CD14-positive monocyte (primary cell): Measurements from ENCODE around the gene AFF2. TPM values are rescaled to one million over a fixed set of nuclear protein-coding genes. Genes with fewer than 3 reads are reported as not detected.

Experiments
- DNase-seq, 3 donors: peaks; one replicate each; pipeline ENCODE4 v3.0.0-alpha.2; 2011 to 2022
- H2AFZ ChIP-seq: 2 replicates; pipeline ENCODE4 v1.6.0; 2012; ENCODE audit warnings: mild to moderate bottlenecking, low read depth, low read length, inconsistent platforms; ENCODE audit not compliant: insufficient read depth, poor library complexity, severe bottlenecking
- H3K27ac ChIP-seq, 2 donors: 1 replicate in 1 of 2; 2 replicates in 1 of 2; pipeline ENCODE4 v1.5.1; 2012 to 2013; ENCODE audit warnings: low read length in 2 of 2, control low read depth in 1 of 2, inconsistent platforms in 1 of 2, low read depth in 1 of 2, mild to moderate bottlenecking in 1 of 2
- H3K27me3 ChIP-seq, 2 donors: one replicate each; pipeline versions ENCODE4 v1.6.0 to v1.6.1; 2011 to 2013; ENCODE audit warnings: low read length in 2 of 2; ENCODE audit not compliant: control insufficient read depth in 2 of 2, insufficient read depth in 2 of 2
- H3K36me3 ChIP-seq, 2 donors: replicated peaks in 1 of 2; 1 replicate in 1 of 2; 2 replicates in 1 of 2; pipeline versions ENCODE4 v1.5.1 to v1.6.1; 2012 to 2013; ENCODE audit warnings: low read length in 2 of 2, control low read depth in 1 of 2, inconsistent platforms in 1 of 2, mild to moderate bottlenecking in 1 of 2; ENCODE audit not compliant: insufficient read depth in 2 of 2, control insufficient read depth in 1 of 2
- H3K4me1 ChIP-seq, 2 donors: 1 replicate in 1 of 2; 2 replicates in 1 of 2; pipeline versions ENCODE4 v1.5.1 to v1.6.1; 2012 to 2013; ENCODE audit warnings: low read length in 2 of 2, control low read depth in 1 of 2, inconsistent platforms in 1 of 2, mild to moderate bottlenecking in 1 of 2, moderate library complexity in 1 of 2; ENCODE audit not compliant: insufficient read depth in 2 of 2, control insufficient read depth in 1 of 2
- H3K4me2 ChIP-seq: replicated peaks from 2 replicates; pipeline ENCODE3; 2012; ENCODE audit warnings: low read length, moderate library complexity, mild to moderate bottlenecking; ENCODE audit not compliant: poor library complexity, severe bottlenecking; ENCODE audit errors: extremely low read depth
- H3K4me3 ChIP-seq, 3 experiments: fragments of 200-600 bp in 1 of 3; sonication (generic) in 1 of 3; replicated peaks in 1 of 3; 1 replicate in 2 of 3; 2 replicates in 1 of 3; pipeline ENCODE4 v1.5.1; 2011 to 2013; ENCODE audit warnings: low read length in 3 of 3, mild to moderate bottlenecking in 3 of 3, control low read depth in 2 of 3, low read depth in 2 of 3, inconsistent platforms in 1 of 3, moderate library complexity in 1 of 3
- H3K79me2 ChIP-seq: 2 replicates; pipeline ENCODE4 v1.6.0; 2012; ENCODE audit warnings: mild to moderate bottlenecking, control low read depth, inconsistent platforms, low read length, moderate library complexity; ENCODE audit not compliant: insufficient read depth
- H3K9ac ChIP-seq: 2 replicates; pipeline ENCODE4 v1.6.0; 2017; ENCODE audit warnings: low read length, mild to moderate bottlenecking; ENCODE audit not compliant: insufficient read depth, poor library complexity, severe bottlenecking
- H3K9me3 ChIP-seq, 2 donors: replicated peaks in 1 of 2; 1 replicate in 1 of 2; 2 replicates in 1 of 2; pipeline versions ENCODE4 v1.5.1 to v1.6.1; 2012 to 2013; ENCODE audit warnings: low read length in 2 of 2, control low read depth in 1 of 2; ENCODE audit not compliant: control insufficient read depth in 1 of 2, insufficient read depth in 1 of 2
- H4K20me1 ChIP-seq: 2 replicates; pipeline ENCODE4 v1.6.0; 2012; ENCODE audit warnings: mild to moderate bottlenecking, low read length, control low read depth, moderate library complexity; ENCODE audit not compliant: insufficient read depth
- H3K27ac Mint-ChIP-seq, 7 donors: one replicate each; pipeline ENCODE4 v1.8.0; 2020; ENCODE audit warnings: mild to moderate bottlenecking in 7 of 7, mixed read lengths in 7 of 7, moderate library complexity in 6 of 7, inconsistent platforms in 2 of 7
- H3K27me3 Mint-ChIP-seq, 3 donors: one replicate each; pipeline ENCODE4 v1.8.0; 2021 to 2022; ENCODE audit warnings: low read depth in 3 of 3, mild to moderate bottlenecking in 3 of 3, mixed read lengths in 3 of 3, moderate library complexity in 3 of 3, inconsistent platforms in 1 of 3
- H3K36me3 Mint-ChIP-seq, 2 donors: one replicate each; pipeline ENCODE4 v1.8.0; 2020; ENCODE audit warnings: mixed read lengths in 2 of 2, inconsistent platforms in 1 of 2, mild to moderate bottlenecking in 1 of 2
- H3K4me1 Mint-ChIP-seq: one replicate; pipeline ENCODE4 v1.8.0; 2020; ENCODE audit warnings: mild to moderate bottlenecking, mixed read lengths
- H3K4me3 Mint-ChIP-seq, 2 donors: one replicate each; pipeline ENCODE4 v1.8.0; 2020; ENCODE audit warnings: mild to moderate bottlenecking in 2 of 2, mixed read lengths in 2 of 2, moderate library complexity in 1 of 2
- H3K9me3 Mint-ChIP-seq, 7 donors: one replicate each; pipeline ENCODE4 v1.8.0; 2020 to 2022; ENCODE audit warnings: mixed read lengths in 7 of 7, mild to moderate bottlenecking in 6 of 7, moderate library complexity in 6 of 7, inconsistent platforms in 2 of 7
- WGBS: methylation state at CpG from one replicate; pipeline ENCODE4 v1.1.5; 2013; ENCODE audit warnings: missing lambda C conversion rate; ENCODE audit not compliant: insufficient coverage; 5-methylcytosine and 5-hydroxymethylcytosine counted together
- intact Hi-C, 2 donors: fragments of 100-400 bp; cut with micrococcal nuclease; formaldehyde crosslinking; loops; one replicate each; pipeline versions ENCODE4 v1.15.0 to v1.15.1; 2023
- polyA plus RNA-seq, 3 donors: library from polyadenylated mRNA; depleted of rRNA in 1 of 3; unstranded in 2 of 3; stranded (reverse) in 1 of 3; fragments of 300-500 nt in 2 of 3; fragments of >200 nt in 1 of 3; fragmentation: Illumina TruSeq in 2 of 3; gene quantifications; 1 replicate in 2 of 3; 2 replicates in 1 of 3; pipeline ENCODE4 v1.2.3, GENCODE V29; 2012 to 2021
- TF ChIP-seq, protein P1 (sequence below): fragments of 200-600 bp; IDR thresholded peaks from one replicate; pipeline ENCODE4 v1.8.0; 2022; ENCODE audit warnings: antibody characterized with exemption, mild to moderate bottlenecking

AFF2 gene
- polyA plus RNA-seq, 3 donors = 0.07 to 1.1 (median 0.70) TPM

DNA sequence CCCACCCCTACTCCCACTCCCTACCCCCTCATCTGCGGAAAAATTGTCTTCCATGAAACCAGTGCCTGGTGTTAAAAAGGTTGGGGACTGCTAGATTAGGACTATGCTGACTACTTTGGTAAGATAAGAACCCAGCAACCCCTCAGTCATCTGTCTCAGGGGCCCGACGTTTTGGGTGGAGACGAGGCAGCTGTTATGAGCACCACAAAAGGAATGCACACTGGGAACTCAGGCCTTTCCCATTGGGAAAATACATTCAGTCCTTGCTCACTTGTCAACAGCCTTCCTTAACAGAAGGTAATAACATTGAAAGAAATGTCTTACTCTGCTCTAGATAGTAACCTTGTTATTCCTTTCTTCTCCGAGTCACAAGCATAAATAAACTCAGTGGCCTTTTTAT lies 310.8 kb downstream of the AFF2 start:
- WGBS = 90% methylated on average over 2 of the region's 5 CpGs

DNA sequence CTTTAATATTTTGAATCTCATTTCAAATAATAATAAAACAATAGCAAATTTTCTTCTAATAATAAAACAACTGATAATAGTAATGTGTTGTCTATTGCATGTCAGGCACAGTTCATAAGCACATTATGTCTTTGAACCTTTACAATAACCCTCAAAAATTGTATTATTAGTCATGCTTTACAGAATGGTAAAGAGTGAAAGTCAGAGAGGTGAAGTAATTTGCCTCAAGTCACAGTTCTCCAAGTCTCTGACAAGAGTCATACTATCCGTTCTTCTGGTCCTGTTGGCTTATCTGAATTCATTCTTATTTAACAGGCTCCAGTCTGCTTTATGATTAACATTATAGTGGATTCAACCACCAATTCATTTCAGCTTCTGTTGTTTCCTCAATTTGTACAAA lies 313.0 kb downstream of the AFF2 start:
- no peak overlapping the region for H3K27ac Mint-ChIP-seq
- Histone ChIP-seq H2AFZ (no peak overlapping the region), H3K4me1 (no peaks in the 10 kb centered on the region), H3K4me3 (no peak overlapping the region), H3K36me3 (no peaks in the 10 kb centered on the region), H4K20me1 (no peaks in the 10 kb centered on the region), H3K27me3 (no peaks in the 10 kb centered on the region), H3K9ac (no peak overlapping the region), H3K4me2 (no peak overlapping the region), H3K9me3 (no peaks in the 10 kb centered on the region), H3K79me2 (no peaks in the 10 kb centered on the region), H3K27ac (no peak overlapping the region)
- H3K36me3 Mint-ChIP-seq = no peaks in the 10 kb centered on the region
- peaks cover 0 to 2% (median 0%) of the 10 kb centered on the region in 7 donors for H3K9me3 Mint-ChIP-seq
- no peaks in the 10 kb centered on the region for H3K27me3 Mint-ChIP-seq
- peaks cover 9% of the 10 kb centered on the region for H3K4me1 Mint-ChIP-seq
- H3K4me3 Mint-ChIP-seq = no peak overlapping the region
- no peak for DNase-seq
- intact Hi-C loops = no loop called here
- TF ChIP-seq, protein P1, sequence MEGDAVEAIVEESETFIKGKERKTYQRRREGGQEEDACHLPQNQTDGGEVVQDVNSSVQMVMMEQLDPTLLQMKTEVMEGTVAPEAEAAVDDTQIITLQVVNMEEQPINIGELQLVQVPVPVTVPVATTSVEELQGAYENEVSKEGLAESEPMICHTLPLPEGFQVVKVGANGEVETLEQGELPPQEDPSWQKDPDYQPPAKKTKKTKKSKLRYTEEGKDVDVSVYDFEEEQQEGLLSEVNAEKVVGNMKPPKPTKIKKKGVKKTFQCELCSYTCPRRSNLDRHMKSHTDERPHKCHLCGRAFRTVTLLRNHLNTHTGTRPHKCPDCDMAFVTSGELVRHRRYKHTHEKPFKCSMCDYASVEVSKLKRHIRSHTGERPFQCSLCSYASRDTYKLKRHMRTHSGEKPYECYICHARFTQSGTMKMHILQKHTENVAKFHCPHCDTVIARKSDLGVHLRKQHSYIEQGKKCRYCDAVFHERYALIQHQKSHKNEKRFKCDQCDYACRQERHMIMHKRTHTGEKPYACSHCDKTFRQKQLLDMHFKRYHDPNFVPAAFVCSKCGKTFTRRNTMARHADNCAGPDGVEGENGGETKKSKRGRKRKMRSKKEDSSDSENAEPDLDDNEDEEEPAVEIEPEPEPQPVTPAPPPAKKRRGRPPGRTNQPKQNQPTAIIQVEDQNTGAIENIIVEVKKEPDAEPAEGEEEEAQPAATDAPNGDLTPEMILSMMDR = no peak
- whole genome bisulfite sequencing = no CpG with 5 or more reads among the region's 1 CpG

More for the DNA sequence above, 310.8 kb downstream of the AFF2 start:
- no peak for DNase-seq
- H2AFZ ChIP-seq = no peak overlapping the region
- H3K36me3 Mint-ChIP-seq = no peaks in the 10 kb centered on the region
- TF ChIP-seq, protein P1 = no peak
- no peak overlapping the region for H3K27ac Mint-ChIP-seq
- H3K79me2 ChIP-seq = no peaks in the 10 kb centered on the region
- no peak overlapping the region for H3K4me3 ChIP-seq
- H3K4me3 Mint-ChIP-seq = no peak overlapping the region
- H3K36me3 ChIP-seq = no peaks in the 10 kb centered on the region
- H3K4me2 ChIP-seq = no peak overlapping the region
- H3K27me3 Mint-ChIP-seq = no peaks in the 10 kb centered on the region
- no peak overlapping the region for H3K27ac ChIP-seq
- H3K4me1 ChIP-seq = no peaks in the 10 kb centered on the region
- H3K27me3 ChIP-seq = no peaks in the 10 kb centered on the region
- intact Hi-C loops = no loop called here
- no peaks in the 10 kb centered on the region for H3K9me3 ChIP-seq
- no peak overlapping the region for H3K9ac ChIP-seq
- H3K9me3 Mint-ChIP-seq = peaks cover 0 to 2% (median 0%) of the 10 kb centered on the region in 7 donors
- H4K20me1 ChIP-seq = no peaks in the 10 kb centered on the region
- H3K4me1 Mint-ChIP-seq = peaks cover 8% of the 10 kb centered on the region
